ENCODE results near the gene HAP1.

HAP1 gene

GRCh38 chr17:41697122-41697962, 37.1 kb downstream of the HAP1 start:
- no peak for TF ChIP-seq CTCF (conservative IDR thresholded peaks at IDR 0.05; ENCODE audit: low read depth)
- CTCF ChIA-PET: no interaction called here
- POLR2A ChIA-PET (ENCODE audit: low non-redundant PET): no interaction called here
- H3K27ac ChIP-seq: no peak overlapping the region
- no peak for DNase-seq (ENCODE audit: low spot score)

GRCh38 chr17:41695954-41696757, 38.3 kb downstream of the HAP1 start:
- CTCF ChIA-PET: interaction anchor here (0.5 to 1.5 kb wide), 21 partner anchors 9 to 1034 kb away, joined by 3 to 14 read pairs (median 4); partner anchors contain the start of genes CNP, GAST and HAP1
- peak; percentile 77 for DNase-seq (ENCODE audit: low spot score)
- POLR2A ChIA-PET (ENCODE audit: low non-redundant PET): interaction anchor here (0.7 to 1.1 kb wide), 2 partner anchors 14 to 17 kb away, joined by 4 to 5 read pairs; no protein-coding TSS in a partner anchor
- TF ChIP-seq CTCF (conservative IDR thresholded peaks at IDR 0.05; ENCODE audit: low read depth): peak; percentile 85
- H3K27ac ChIP-seq: peak overlapping the region; percentile 64; the same call in 1 of the 2 replicates

- no peak for TF ChIP-seq CTCF (conservative IDR thresholded peaks at IDR 0.05; ENCODE audit: low read depth)
- CTCF ChIA-PET: interaction anchor here (0.7 to 1.5 kb wide), 10 partner anchors 10 to 290 kb away, joined by 3 to 14 read pairs (median 4); partner anchors contain the start of gene GAST
- POLR2A ChIA-PET (ENCODE audit: low non-redundant PET): interaction anchor here (1.1 kb wide), 1 partner anchor 16 kb away, joined by 4 read pairs; no protein-coding TSS in a partner anchor
- DNase-seq (ENCODE audit: low spot score): no peak
- peak overlapping the region; percentile 64 for H3K27ac ChIP-seq
Measured at GRCh38 chr17:41695134-41695661, 39.2 kb downstream of the HAP1 start.

- no peak for TF ChIP-seq CTCF (conservative IDR thresholded peaks at IDR 0.05; ENCODE audit: low read depth)
- DNase-seq (ENCODE audit: low spot score): no peak
- ChIA-PET CTCF (interaction anchor here (0.6 kb wide), 2 partner anchors 25 to 354 kb away, joined by 3 to 6 read pairs; no protein-coding TSS in a partner anchor), POLR2A (ENCODE audit: low non-redundant PET) (no interaction called here)
- peak overlapping the region; percentile 64 for H3K27ac ChIP-seq
Measured at GRCh38 chr17:41692722-41693521, 41.5 kb downstream of the HAP1 start.

GRCh38 chr17:41691031-41691777, 43.2 kb downstream of the HAP1 start:
- peak overlapping the region; percentile 66 for H3K27ac ChIP-seq
- no peak for TF ChIP-seq CTCF (conservative IDR thresholded peaks at IDR 0.05; ENCODE audit: low read depth)
- POLR2A ChIA-PET (ENCODE audit: low non-redundant PET): interaction anchor here (1.3 kb wide), 1 partner anchor 12 kb away, joined by 5 read pairs; no protein-coding TSS in a partner anchor
- DNase-seq (ENCODE audit: low spot score): no peak
- CTCF ChIA-PET: interaction anchor here (0.7 kb wide), 1 partner anchor 886 kb away, joined by 4 read pairs; no protein-coding TSS in a partner anchor

Data from RWPE1 (cell line).